Small intestine (tissue), 7 donors: ENCODE measurements around the gene SFRP2. TPM values are rescaled to one million over a fixed set of nuclear protein-coding genes. Genes with fewer than 3 reads are reported as not detected.

Experiments used
- DNase-seq, 2 donors: peaks; one replicate each; pipeline versions ENCODE4 v3.0.0 to v3.0.0-alpha.2; 2013
- FAIRE-seq: peaks from 2 replicates; lab custom pipeline; 2012; peaks lifted over from hg19 to GRCh38; lab: Jason Lieb, UNC
- H3K27ac ChIP-seq, 3 donors: one replicate each; pipeline ENCODE4 v1.5.1; 2013; ENCODE audit warnings: low read length in 2 of 3, mild to moderate bottlenecking in 2 of 3, control low read depth in 1 of 3, inconsistent platforms in 1 of 3, low read depth in 1 of 3, moderate library complexity in 1 of 3
- H3K27me3 ChIP-seq, 3 donors: one replicate each; pipeline ENCODE4 v1.6.1; 2013; ENCODE audit warnings: low read length in 3 of 3, inconsistent platforms in 1 of 3; ENCODE audit not compliant: control insufficient read depth in 3 of 3, insufficient read depth in 3 of 3
- H3K36me3 ChIP-seq, 3 donors: one replicate each; pipeline ENCODE4 v1.6.1; 2013; ENCODE audit warnings: low read length in 3 of 3, inconsistent platforms in 1 of 3, low read depth in 1 of 3, mild to moderate bottlenecking in 1 of 3, moderate library complexity in 1 of 3; ENCODE audit not compliant: control insufficient read depth in 3 of 3, insufficient read depth in 2 of 3
- H3K4me1 ChIP-seq, 3 donors: one replicate each; pipeline ENCODE4 v1.6.1; 2013; ENCODE audit warnings: low read length in 2 of 3, inconsistent platforms in 1 of 3, low read depth in 1 of 3, mild to moderate bottlenecking in 1 of 3, moderate library complexity in 1 of 3; ENCODE audit not compliant: control insufficient read depth in 3 of 3, insufficient read depth in 2 of 3
- H3K4me3 ChIP-seq, 3 donors: one replicate each; pipeline ENCODE4 v1.5.1; 2013; ENCODE audit warnings: low read length in 3 of 3, control low read depth in 1 of 3, inconsistent platforms in 1 of 3, low read depth in 1 of 3, mild to moderate bottlenecking in 1 of 3, moderate library complexity in 1 of 3
- H3K9me3 ChIP-seq, 2 donors: one replicate each; pipeline ENCODE4 v1.6.1; 2013; ENCODE audit warnings: low read depth in 1 of 2, low read length in 1 of 2; ENCODE audit not compliant: control insufficient read depth in 2 of 2, insufficient read depth in 1 of 2
- WGBS, 3 donors: extraction: QIAGEN DNeasy Blood & Tissue Kit; methylation state at CpG; one replicate each; pipeline ENCODE4 v1.1.7; 2013; 5-methylcytosine and 5-hydroxymethylcytosine counted together
- polyA plus RNA-seq, 4 donors: library from polyadenylated mRNA; stranded (reverse) in 3 of 4; unstranded in 1 of 4; fragments of 200-250 nt in 3 of 4; fragments of 120-200 nt in 1 of 4; gene quantifications; one replicate each; pipeline versions ENCODE4 v1.2.1 to v1.2.3, GENCODE V29; 2013
- donor health status: healthy with polysubstance abuse.
- donor health status: control.
- donor health status: control.
- donor health status: Bipolar disorder and iron deficiency.
- donor health status: healthy.

The SFRP2 gene
- polyA plus RNA-seq, 4 donors: 1.1 to 11.6 TPM; not detected in 2

DNA sequence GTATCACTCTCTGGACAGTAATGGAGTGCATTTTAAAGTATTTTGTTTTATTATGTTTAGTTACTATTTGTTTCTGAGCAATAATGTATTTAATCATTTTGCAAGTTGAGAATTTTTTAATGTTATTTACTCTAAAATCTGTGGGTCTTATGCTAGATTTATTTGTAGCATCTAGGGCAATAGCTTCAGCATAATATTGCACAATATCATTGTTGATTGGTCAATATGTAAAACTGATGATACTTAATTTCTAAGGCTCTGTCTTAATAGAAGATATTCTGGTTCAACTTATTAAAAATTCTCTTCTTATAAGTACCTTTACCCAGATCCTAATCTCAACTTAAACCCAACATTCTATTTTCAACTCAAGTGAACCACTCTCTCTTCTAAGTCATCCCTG, 11.5 kb downstream of the SFRP2 start:
- Histone ChIP-seq H3K36me3 (no peaks in the 10 kb centered on the region), H3K27ac (no peak overlapping the region), H3K9me3 (no peaks in the 10 kb centered on the region), H3K4me3 (no peak overlapping the region), H3K4me1 (no peaks in the 10 kb centered on the region), H3K27me3 (peaks cover 0 to 14% (median 13%) of the 10 kb centered on the region in 3 donors)
- no peak for FAIRE-seq
- DNase-seq: no peak

DNA sequence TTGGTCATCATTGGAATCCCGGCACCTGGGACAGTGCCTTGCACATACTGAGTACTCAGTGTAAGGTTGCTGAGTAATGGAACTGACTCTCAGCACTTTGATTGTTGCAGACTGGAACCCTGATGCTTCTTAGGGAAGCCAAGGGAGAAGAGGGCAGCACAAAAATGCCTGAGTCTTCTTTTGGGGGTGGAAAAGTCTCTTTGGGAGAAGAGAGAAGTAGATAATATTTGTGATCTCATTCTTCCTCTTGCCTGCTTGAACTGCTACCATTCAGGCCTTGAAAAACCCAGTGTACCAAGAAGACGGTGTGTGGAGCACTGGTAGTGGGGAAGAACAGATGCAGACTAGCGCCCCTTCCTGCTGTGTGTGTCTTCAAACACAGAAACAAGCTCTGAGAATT, 12.3 kb downstream of the SFRP2 start:
- no peak overlapping the region for H3K27ac ChIP-seq
- WGBS, 3 donors: 75 to 87% (median 85%) methylated on average over 3 of the region's 3 CpGs
- H3K4me1 ChIP-seq: no peaks in the 10 kb centered on the region
- no peaks in the 10 kb centered on the region for H3K9me3 ChIP-seq
- no peaks in the 10 kb centered on the region for H3K36me3 ChIP-seq
- peaks cover 0 to 11% (median 11%) of the 10 kb centered on the region in 3 donors for H3K27me3 ChIP-seq
- FAIRE-seq: no peak
- H3K4me3 ChIP-seq: no peak overlapping the region
- DNase-seq: no peak

DNA sequence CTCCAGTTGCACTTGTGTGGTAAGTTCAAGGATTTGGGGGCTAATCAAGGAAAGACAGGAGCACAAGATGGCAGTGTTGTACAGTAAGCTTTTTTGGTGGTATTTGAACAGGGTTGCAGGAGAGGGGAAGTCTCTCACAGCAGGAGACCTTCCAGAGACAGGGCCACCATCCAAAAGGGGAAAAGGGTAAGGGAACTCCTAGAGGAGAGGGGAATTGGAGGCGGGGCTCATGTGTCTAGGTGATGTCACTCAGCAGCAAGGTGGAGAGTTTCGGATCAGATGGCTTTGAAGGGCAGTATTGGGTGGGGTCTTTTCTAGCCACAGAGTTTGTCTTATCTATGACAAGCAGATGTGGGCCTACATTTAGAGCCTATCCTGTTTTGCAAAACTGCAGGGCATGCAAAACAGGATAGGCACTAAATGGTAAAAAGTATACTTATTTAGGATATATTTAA, 15.6 kb downstream of the SFRP2 start:
- H3K27ac ChIP-seq: no peak overlapping the region
- FAIRE-seq: no peak
- 55 to 71% (median 68%) methylated on average over 2 of the region's 2 CpGs for WGBS, 3 donors

DNA sequence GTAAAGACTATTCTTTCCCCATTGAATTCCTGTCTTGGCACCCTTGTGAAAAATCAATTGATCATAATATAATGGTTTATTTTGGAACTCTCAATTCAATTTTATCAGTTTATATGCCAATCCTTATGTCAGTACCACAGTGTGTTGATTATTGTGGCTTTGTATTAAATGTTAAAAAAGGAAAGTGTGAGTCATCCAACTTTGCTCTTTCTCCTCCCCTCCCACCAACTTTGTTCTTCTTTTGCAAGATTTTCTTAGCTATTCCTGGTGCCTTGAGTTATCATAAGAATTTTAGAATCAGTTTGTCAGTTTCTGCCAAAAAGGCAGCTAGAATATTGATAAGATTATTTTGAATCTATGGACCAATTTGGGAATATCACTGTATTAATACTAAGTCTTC, 17.8 kb downstream of the SFRP2 start:
- Histone ChIP-seq H3K9me3 (no peaks in the 10 kb centered on the region), H3K36me3 (no peaks in the 10 kb centered on the region), H3K4me1 (no peaks in the 10 kb centered on the region), H3K27ac (no peak overlapping the region), H3K4me3 (no peak overlapping the region), H3K27me3 (peaks cover 0 to 4% (median 3%) of the 10 kb centered on the region in 3 donors)
- FAIRE-seq: no peak
- no peak for DNase-seq

More for the DNA sequence above, 15.6 kb downstream of the SFRP2 start:
- H3K9me3 ChIP-seq: no peaks in the 10 kb centered on the region
- H3K4me1 ChIP-seq: no peaks in the 10 kb centered on the region
- no peaks in the 10 kb centered on the region for H3K36me3 ChIP-seq
- DNase-seq: no peak
- peaks cover 0 to 4% (median 3%) of the 10 kb centered on the region in 3 donors for H3K27me3 ChIP-seq
- no peak overlapping the region for H3K4me3 ChIP-seq

DNA sequence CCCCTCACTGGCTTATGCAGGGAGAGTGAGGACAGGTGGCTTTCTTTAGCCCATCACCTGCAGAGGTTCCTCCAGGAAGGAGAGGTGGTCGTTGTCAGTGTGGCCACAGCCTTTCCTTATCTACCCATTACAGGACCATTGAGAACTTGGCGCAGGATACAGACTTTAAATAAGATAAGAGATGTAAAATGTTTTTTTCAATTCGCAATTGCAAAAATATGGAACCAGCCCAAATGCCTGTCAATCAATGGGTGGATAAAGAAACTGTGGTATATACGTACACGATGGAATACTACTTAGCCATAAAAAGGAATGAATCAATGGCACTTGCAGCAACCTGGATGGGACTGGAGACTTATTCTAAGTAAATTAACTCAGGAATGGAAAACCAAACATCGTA, 22.1 kb downstream of the SFRP2 start:
- Histone ChIP-seq H3K36me3 (no peaks in the 10 kb centered on the region), H3K4me3 (no peak overlapping the region), H3K27ac (no peak overlapping the region), H3K9me3 (no peaks in the 10 kb centered on the region), H3K27me3 (peaks cover 0 to 13% (median 6%) of the 10 kb centered on the region in 3 donors), H3K4me1 (no peaks in the 10 kb centered on the region)
- DNase-seq (no peak), FAIRE-seq (no peak)
- 74 to 85% (median 75%) methylated on average over 6 of the region's 6 CpGs for WGBS, 3 donors

DNA sequence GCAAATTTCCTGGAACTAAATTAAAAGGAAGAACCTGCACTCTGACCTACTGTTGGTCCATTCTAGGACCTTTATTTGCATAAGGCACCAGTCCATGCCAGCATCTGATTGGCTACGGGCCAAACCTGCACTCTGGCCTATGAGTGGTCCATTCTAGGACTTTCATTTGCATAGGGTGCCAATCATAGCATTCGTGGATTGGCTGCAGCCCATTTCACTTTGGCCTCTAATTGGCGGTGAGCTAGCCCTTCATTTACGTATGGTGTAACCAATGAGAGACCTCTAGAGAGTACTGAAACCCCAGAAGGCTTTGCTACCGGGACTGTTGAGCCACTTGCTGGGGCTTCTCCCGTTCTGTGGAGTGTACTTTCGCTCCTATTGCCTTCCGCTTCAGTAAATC, 23.0 kb downstream of the SFRP2 start:
- H3K9me3 ChIP-seq: no peaks in the 10 kb centered on the region
- no peaks in the 10 kb centered on the region for H3K4me1 ChIP-seq
- FAIRE-seq: no peak
- peaks cover 0 to 21% (median 6%) of the 10 kb centered on the region in 3 donors for H3K27me3 ChIP-seq
- no peaks in the 10 kb centered on the region for H3K36me3 ChIP-seq
- H3K4me3 ChIP-seq: no peak overlapping the region
- 80 to 87% (median 81%) methylated on average over 8 of the region's 8 CpGs for WGBS, 3 donors
- no peak overlapping the region for H3K27ac ChIP-seq
- DNase-seq: no peak

DNA sequence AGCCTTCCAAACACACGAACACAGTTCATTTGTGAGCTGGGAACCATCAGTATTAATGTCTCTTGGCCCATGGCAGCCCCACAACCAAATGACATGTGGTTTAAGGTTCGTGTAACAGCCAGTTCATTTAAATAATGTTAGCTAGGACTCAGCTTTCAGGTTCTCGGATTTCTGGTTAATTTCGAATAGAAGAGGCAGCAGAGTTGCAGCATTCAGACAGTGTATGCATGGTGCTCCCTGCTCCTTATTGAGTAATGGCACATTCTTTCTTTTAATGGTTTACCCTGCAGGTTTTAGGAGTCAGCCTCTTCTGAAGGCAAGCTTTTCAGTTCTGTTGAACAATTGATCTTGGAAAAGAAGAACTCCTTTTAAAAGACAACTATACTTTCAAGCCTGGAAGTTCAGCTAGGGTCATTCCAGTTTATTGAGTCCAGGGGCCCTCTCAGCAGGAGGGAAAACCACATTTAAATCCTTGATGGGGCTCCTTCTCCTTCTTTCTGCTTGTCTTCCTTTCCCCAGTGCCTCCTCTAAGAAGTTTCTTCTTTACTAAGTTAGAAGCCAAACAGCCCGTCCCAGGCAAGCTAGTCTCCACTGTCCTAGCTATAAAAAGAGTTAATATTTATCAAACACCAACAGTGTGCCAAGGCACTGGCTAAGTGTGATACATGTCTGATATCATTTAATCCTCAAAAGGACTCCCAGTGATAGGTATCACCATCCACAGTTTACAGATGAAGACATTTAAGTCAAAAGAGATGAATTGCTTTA, 24.1 kb downstream of the SFRP2 start:
- no peaks in the 10 kb centered on the region for H3K36me3 ChIP-seq
- no peaks in the 10 kb centered on the region for H3K4me1 ChIP-seq
- FAIRE-seq: no peak
- H3K4me3 ChIP-seq: no peak overlapping the region
- no peak for DNase-seq
- H3K27me3 ChIP-seq: peaks cover 3 to 32% (median 7%) of the 10 kb centered on the region in 3 donors
- 48 to 56% (median 54%) methylated on average over 5 of the region's 5 CpGs for WGBS, 3 donors
- H3K9me3 ChIP-seq: no peaks in the 10 kb centered on the region
- no peak overlapping the region for H3K27ac ChIP-seq

DNA sequence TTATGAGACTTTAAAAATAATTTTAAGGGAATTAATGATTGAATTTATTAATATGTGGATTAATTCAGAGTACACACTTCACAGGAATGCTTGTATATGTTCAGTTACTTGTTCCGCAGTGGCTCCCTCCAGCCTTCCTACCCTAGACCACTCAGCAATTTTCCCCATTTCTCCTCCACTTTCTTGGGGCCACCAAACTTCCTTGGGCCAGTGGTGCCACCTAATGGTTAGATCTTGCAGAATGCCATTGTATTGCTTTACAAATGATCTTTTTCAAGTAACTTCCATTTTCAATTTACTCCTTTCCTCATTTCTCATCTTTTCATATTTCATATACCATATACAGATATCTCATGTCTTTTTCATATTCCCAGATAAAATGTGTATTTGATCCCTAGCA, 25.5 kb downstream of the SFRP2 start:
- H3K27ac ChIP-seq: no peak overlapping the region
- DNase-seq (no peak), FAIRE-seq (no peak)
- WGBS, 3 donors: 95 to 98% (median 96%) methylated on average over 1 of the region's 1 CpG
- no peak overlapping the region for H3K4me3 ChIP-seq
- no peaks in the 10 kb centered on the region for H3K9me3 ChIP-seq
- H3K36me3 ChIP-seq: no peaks in the 10 kb centered on the region
- peaks cover 3 to 44% (median 17%) of the 10 kb centered on the region in 3 donors for H3K27me3 ChIP-seq
- H3K4me1 ChIP-seq: peaks cover 0 to 4% (median 0%) of the 10 kb centered on the region in 3 donors
